ENCODE measurements around the gene TTLL11.
A peak's percentile ranks its signal among the peaks of the same experiment; 100 is the strongest.

DNA sequence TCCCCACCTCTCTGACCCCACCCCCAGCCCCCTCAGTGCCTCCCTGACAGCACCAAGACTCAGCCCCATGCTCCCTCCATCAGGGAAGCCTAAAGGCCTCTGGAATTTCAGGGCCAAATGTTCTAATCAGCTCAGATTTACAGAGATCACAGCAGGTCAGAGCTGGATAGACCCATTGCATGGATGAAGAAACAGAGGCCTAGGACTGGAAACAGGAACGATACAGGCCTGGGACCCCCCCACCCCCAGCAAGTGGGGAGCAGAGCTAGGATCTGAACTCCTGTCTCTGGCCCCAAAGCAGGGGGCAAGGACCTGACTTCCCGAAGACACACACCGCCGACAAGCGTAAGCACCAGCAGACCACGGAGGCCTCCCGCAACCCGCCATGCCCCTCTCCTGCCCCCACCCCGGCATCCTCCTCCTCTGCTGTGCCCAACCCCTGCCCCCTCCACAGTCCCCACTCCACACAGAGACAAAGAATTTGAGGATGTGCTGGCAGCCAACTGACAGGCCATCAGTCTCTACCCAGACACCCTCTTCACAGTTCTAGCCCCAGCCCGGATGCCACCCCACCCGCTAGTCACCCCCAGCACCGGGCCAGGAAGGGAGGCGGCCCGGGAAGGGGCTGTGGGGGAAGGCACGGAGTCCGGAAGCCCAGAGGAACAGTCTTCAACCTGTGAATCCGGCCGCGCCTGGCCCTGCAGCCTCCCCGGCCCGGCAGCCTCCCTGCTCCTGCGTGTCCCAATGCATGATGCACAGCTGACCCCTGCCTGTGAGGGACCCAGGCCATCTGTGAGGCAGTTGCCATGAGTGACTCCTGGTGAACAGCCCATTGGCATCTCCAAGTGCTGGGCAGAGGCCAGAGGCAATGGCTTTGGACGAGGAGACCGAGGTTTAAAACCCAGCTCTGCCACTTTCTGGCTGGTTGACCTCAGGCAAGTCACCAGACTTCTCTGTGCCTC lies 35.2 kb upstream of the TTLL11 start:
- TF ChIP-seq, protein P1, sequence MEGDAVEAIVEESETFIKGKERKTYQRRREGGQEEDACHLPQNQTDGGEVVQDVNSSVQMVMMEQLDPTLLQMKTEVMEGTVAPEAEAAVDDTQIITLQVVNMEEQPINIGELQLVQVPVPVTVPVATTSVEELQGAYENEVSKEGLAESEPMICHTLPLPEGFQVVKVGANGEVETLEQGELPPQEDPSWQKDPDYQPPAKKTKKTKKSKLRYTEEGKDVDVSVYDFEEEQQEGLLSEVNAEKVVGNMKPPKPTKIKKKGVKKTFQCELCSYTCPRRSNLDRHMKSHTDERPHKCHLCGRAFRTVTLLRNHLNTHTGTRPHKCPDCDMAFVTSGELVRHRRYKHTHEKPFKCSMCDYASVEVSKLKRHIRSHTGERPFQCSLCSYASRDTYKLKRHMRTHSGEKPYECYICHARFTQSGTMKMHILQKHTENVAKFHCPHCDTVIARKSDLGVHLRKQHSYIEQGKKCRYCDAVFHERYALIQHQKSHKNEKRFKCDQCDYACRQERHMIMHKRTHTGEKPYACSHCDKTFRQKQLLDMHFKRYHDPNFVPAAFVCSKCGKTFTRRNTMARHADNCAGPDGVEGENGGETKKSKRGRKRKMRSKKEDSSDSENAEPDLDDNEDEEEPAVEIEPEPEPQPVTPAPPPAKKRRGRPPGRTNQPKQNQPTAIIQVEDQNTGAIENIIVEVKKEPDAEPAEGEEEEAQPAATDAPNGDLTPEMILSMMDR (IDR thresholded peaks at IDR 0.05), result no peak
- peak; percentile 32 to 42 for TF ChIP-seq POLR2AphosphoS5 (IDR thresholded peaks at IDR 0.05)
- TF ChIP-seq POLR2A (IDR thresholded peaks at IDR 0.05; ENCODE audit: low read depth), result no peak

Measured in esophagus muscularis mucosa (tissue), 3 donors.